ENCODE data around the gene F2RL1.

The F2RL1 gene

GRCh38 chr5:76841361-76841760, 22.5 kb downstream of the F2RL1 start:
- Histone ChIP-seq H3K36me3 (no peaks in the 10 kb centered on the region), H3K4me1 (no peaks in the 10 kb centered on the region), H3K9me3 (no peaks in the 10 kb centered on the region), H3K4me3 (ENCODE audit: low read depth, low read length) (no peak overlapping the region), H3K27me3 (no peaks in the 10 kb centered on the region)
- TF ChIP-seq CTCF (IDR thresholded peaks at IDR 0.05; ENCODE audit: low read depth, low read length) = no peak
- no peak for DNase-seq

GRCh38 chr5:76845890-76846289, 27.1 kb downstream of the F2RL1 start:
- no peaks in the 10 kb centered on the region for H3K4me1 ChIP-seq

GRCh38 chr5:76849419-76850291, 30.8 kb downstream of the F2RL1 start, which contains the start of gene S100Z:
Gene S100Z, plus strand, starts transcription at chr5:76850014. Its CDS starts 25,346 bp downstream, at chr5:76875360.
- H3K27me3 ChIP-seq = peaks cover 5% of the 10 kb centered on the region; the same call in 1 of the 2 replicates
- DNase-seq = no peak
- no peaks in the 10 kb centered on the region for H3K9me3 ChIP-seq
- no peaks in the 10 kb centered on the region for H3K4me1 ChIP-seq
- H3K36me3 ChIP-seq = no peaks in the 10 kb centered on the region
- TF ChIP-seq CTCF (IDR thresholded peaks at IDR 0.05; ENCODE audit: low read depth, low read length) = no peak
- H3K4me3 ChIP-seq (ENCODE audit: low read depth, low read length) = no peak within 1 kb of the TSS

More at GRCh38 chr5:76845890-76846289, 27.1 kb downstream of the F2RL1 start:
- no peaks in the 10 kb centered on the region for H3K9me3 ChIP-seq
- no peak for DNase-seq
- H3K27me3 ChIP-seq = no peaks in the 10 kb centered on the region
- H3K4me3 ChIP-seq (ENCODE audit: low read depth, low read length) = no peak overlapping the region
- H3K36me3 ChIP-seq = no peaks in the 10 kb centered on the region
- TF ChIP-seq CTCF (IDR thresholded peaks at IDR 0.05; ENCODE audit: low read depth, low read length) = no peak

- no peak for DNase-seq
- Histone ChIP-seq H3K36me3 (no peaks in the 10 kb centered on the region), H3K27me3 (peaks cover 5% of the 10 kb centered on the region; the same call in 1 of the 2 replicates), H3K4me1 (no peaks in the 10 kb centered on the region), H3K9me3 (no peaks in the 10 kb centered on the region), H3K4me3 (ENCODE audit: low read depth, low read length) (no peak overlapping the region)
- no peak for TF ChIP-seq CTCF (IDR thresholded peaks at IDR 0.05; ENCODE audit: low read depth, low read length)
Observed at GRCh38 chr5:76850543-76851145, 31.8 kb downstream of the F2RL1 start.

- Histone ChIP-seq H3K4me1 (no peaks in the 10 kb centered on the region), H3K9me3 (no peaks in the 10 kb centered on the region), H3K4me3 (ENCODE audit: low read depth, low read length) (no peak overlapping the region), H3K27me3 (peaks cover 5% of the 10 kb centered on the region; the same call in 1 of the 2 replicates), H3K36me3 (no peaks in the 10 kb centered on the region)
- TF ChIP-seq CTCF (IDR thresholded peaks at IDR 0.05; ENCODE audit: low read depth, low read length) = no peak
- no peak for DNase-seq
Observed at GRCh38 chr5:76851728-76852369, 33.0 kb downstream of the F2RL1 start.

Measured in BE2C (cell line).